Stimulated activated CD4-positive, alpha-beta T cell treated with anti-CD3 and anti-CD28 coated beads, Interleukin-2, amount 100 ng/mL, for 4 hours (primary cell): ENCODE measurements around the gene SRSF6.
"Not testable (repeated sequence)": the region's sequence is repeated elsewhere in the genome, so short reads cannot be mapped to it uniquely, and the experiment has no call there.

Experiments
- DNase-seq: peaks from one replicate; pipeline ENCODE4 v3.0.0-alpha.2; 2020; ENCODE audit warnings: low read depth

The SRSF6 gene

DNA sequence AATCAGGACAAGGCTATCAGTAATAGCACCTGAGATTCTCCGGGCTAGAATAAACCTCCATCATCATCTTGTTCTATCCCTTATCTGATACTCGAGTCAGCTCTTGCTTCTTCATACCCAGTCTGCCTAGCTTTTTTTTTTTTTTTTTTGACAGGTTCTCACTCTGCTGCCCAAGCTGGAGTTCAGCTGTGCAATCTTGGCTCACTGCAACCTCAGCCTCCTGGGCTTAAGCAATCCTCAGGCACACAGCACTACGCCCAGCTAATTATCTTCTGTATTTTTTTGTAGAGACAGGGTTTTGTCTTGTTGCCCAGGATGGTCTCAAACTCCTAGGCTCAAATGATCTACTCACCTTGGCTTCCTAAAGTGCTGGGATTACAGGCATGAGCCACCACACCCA, 19.5 kb downstream of the SRSF6 start:
- DNase-seq: no peak

DNA sequence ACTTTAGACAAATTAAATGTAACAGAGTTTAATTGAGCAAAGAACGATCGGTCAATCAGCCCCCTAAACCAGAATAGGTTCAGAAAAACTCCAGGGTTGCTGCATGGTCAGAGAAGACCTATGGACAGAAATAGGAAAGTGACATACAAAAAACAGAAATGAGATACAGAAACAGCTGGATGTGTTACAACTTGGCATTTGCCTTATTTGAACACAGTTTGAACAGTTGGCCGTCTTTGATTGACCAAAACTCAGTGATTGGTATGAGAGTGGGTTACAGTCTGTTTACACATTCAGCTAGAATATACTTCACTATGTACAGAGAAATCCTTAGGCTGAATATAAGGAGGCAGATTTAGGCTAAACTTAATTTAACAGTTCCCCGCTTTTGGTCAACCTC, 19.9 kb downstream of the SRSF6 start:
- no peak for DNase-seq

DNA sequence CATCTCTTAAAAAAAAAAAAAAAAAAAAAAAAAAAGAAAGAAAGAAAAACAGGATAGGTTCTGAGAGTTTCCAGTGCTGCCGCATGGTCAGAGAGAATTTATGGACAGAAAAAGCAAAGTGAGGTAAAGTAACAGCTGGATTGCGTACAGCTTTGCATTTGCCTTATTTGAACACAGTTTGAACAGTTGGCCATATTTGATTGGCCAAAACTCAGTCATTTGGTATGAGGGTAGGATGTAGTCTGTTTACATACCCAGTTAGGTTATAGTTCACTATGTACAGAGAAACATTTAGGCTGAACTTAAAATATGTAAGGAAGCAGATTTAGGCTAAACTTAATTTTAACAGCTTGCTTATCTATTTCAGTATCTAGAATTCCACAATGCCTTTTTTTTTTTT, 32.3 kb downstream of the SRSF6 start:
- DNase-seq: no peak

DNA sequence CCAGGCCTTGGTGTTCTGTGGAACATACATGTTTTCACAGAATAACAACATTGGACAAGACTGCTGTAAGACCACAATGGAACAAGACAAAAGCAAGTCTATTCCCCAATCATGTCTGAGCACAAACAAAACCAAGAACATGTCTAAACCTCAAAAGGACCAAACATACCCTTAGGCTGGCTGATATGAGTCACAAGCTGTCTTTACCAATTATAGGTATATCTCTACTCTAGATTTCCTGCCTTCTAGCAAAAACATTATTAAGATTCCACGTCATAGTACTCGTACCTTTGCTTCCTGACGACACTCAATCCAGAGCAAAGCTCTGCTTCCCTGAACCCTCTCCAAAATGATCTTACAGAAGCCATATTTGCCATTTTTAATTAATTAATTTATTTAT, 34.4 kb downstream of the SRSF6 start:
- no peak for DNase-seq

DNA sequence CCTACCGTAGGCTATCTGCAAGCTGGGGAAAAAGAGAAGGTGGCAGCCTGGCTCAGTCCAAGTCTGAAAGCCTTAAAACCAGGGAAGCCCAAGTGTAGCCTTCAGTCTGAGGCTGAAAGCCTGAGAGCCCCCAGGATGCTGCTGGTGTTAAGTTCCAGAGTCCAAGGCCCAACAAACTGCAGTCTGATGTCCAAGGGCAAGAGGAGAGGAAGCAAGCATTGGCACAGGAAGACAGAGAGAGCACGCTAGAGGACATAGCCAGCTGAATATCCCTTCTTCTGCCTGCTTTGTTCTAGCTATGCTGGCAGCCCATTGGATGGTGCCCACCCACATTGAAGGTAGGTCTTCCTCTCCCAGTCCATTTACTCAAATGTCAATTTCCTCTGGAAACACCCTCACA, 37.7 kb downstream of the SRSF6 start:
- DNase-seq: no peak

DNA sequence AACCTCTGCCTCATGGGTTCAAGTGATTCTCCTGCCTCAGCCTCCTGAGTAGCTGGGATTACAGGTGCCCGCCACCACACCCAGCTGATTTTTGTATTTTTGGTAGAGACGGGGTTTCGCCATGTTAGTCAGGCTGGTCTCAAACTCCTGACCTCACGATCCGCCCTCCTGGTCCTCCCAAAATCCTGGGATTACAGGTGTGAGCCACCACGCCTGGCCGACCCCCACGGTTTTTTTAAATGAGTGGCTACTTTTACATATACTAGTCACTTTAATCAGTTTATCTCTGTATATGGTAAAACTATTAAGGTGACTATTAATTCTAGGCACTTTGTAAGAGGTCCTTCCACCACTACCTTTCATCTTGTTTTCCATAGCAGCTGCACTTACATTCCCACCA, 44.3 kb downstream of the SRSF6 start:
- not testable (repeated sequence) for DNase-seq

DNA sequence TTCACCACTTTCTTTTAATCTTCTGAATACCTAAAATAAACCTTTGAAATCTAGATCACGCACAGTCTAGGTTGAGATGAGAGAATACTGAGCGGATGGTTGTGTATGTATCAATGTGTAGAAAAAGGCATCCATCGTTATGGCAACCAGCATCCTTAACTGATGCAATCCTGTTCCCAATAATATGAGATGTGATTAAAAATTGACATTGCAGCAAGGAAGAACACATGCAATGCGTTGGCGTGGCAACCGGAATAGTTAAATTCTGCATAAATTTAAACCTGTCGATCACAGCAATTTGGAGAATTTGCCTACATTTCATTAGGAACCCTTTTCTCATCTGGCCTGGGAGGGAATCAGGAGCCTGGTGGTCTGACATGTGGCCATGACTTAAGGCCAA, 48.5 kb downstream of the SRSF6 start:
- no peak for DNase-seq

DNA sequence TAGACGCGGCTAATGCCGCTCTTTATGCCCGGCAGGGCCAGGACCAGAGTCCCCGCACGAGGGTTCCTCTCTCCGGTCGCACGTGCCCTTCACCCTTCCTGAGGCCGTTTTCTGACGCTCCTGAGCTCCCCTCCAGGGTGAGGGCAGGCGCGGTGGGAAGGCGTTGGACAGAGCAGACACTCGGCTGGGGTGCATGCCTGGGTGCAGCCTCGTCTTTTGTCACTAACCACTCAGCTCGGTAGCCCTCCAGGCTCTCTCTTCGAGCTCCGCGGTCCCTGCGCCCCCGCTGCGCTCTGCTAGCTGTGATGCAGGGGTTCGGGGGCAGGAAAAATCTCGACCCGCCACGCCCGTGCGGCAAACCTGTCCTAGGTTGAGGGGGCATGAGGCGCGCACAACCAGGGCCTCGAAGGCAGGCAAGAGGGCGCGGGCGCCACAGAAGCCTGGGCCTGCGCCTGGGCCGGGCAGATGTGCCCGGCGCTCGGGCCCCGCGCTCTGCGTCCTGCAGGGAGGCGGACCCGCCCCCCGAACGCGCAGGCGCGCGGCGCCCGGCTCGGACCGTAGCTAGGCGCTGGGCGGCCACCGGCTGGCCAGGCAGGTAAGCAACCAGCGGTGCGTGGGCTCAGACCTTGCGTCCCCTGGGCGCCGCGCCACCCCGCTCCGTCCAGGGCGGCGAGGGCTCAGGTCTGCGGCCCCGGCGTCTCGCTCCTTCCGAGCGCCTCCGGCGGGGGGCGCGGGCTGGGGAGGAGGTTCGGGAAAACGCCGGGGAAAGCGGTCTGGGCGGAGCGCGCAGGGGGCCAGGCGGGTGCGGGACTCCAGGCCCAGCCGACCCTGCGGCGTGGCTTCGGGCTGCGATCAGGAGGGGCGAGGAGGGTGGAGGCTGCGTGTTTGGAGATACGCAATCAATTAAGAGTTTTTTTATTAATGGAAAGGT, 49.7 kb downstream of the SRSF6 start, which contains the start of gene L3MBTL1:
Gene L3MBTL1 (plus strand): TSS at position 548 of the 931 bp plus-strand sequence. CDS start 5,807 bp downstream, outside the sequence.
- no peak for DNase-seq

DNA sequence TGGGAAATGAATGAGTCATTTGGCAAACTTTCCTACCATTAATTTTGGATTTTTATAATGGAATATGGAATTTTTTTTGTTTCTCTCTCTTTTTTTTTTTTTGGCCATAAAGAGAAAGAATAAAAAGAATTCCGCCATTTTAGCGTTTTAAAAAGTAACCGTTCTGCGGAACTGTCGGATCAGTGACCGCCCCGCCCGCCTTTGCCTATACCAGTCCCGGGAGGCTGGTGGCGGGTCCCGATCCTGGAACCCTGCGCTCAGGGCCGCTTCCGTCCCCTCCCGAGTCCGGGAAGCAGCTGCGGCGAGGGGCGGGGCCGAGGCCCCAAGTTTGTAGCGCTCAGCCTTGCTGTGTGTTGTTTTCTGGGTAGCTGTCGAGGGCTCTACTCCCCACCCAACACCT, 50.4 kb downstream of the SRSF6 start:
- DNase-seq: no peak

DNA sequence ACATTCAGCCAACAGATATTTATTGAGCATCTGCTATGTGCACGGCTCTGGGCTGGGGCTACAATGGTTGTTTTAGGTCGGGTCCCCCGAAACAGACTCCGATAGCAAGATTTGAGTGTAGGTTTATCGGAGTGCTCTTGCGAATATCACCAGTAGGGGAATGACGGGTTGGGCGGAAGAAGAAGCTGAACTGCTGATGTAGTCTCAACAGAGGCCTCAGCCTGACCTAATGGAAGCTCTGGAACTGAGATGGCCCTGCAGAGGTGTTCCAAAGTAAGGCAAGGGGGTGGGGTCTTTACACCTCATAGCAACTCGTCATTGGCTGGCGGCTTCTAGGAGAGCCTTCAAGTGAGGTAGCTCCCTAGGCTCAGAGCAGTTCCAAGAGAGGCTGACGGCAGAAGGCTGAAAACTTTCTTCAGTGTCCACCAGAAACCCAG, 50.9 kb downstream of the SRSF6 start:
- DNase-seq: no peak

DNA sequence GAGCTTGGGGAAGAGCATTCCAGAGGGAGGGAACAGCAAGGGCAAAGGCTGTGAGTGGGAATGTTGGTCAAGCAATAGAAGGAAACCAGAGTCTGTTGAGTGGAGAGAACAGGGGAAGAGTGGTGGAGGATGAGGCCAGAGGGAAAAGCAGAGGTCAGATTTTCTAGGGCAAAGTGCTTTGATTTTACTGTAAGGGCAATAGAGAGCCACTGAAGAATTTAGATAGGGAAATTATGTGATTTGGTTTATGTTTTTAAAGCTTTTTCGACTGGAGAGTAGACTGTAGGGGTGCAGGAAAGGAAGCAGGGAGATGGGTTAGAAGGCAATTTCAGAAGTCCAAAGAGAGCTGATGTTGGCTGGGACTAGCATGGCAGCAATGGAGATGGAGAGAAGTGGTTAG, 54.2 kb downstream of the SRSF6 start:
- DNase-seq: no peak

DNA sequence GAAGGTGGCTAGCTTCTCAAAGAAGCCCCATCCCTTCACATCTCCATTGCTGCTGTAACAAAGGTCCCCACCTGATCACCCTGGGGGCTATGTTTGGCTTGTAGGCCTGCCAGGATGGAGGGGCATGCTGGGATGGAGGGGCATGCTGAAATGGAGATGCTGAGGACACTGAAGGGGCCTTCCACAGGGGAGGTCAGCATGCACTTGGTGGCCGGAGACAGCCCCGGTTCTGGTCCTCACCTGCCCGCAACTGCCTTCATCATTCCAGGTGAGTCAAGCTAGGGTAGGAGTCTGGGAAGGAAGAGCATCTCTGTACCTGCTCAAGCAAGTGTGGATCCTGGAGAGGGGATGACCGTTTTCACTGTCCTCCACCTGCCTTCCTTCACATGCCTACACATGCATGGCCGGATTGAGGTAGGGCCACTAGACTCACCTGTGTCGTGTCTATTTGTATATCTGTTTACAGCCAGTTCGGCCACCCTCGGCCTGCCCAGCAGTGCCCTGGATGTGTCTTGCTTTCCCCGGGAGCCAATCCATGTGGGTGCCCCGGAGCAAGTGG, 55.8 kb downstream of the SRSF6 start:
- no peak for DNase-seq
